Esophagus mucosa (tissue), 1 donor: ENCODE data around the gene ANKRD31. TPM values are rescaled to one million over a fixed set of nuclear protein-coding genes. Genes with fewer than 3 reads are reported as not detected.
A peak's percentile ranks its signal among the peaks of the same experiment; 100 is the strongest.
"Not testable (repeated sequence)": the region's sequence is repeated elsewhere in the genome, so short reads cannot be mapped to it uniquely, and the experiment has no call there.

Experiments used
- ATAC-seq: fragments of 200-7000 bp; cut with Tn5 transposase; one replicate; pipeline ENCODE4 v1.9.1; 2020
- total RNA-seq: library from RNA; stranded (reverse); gene quantifications from one replicate; pipeline ENCODE4 v1.2.4, GENCODE V29; 2023
- donor health status: DM: yes; HTN: yes; CAD: no.

Gene ANKRD31
- total RNA-seq, 1 donor from 2014 or later: 0.32 TPM

DNA sequence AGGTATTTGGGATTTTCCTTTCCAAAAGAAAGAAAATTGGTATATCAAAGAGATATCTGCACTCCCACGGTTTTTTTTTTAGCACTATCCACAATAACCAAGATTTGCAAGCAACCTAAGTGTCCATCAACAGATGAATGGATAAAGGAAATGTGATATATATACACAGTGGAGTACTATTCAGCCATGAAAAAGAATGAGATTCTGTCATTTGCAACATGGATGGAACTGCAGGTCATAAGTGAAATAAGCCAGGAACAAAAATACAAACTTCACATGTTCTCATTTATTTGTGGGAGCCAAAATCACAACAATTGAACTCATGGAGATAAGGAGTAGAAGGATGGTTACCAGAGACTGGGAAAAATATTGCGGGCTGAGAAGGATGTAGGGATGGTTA, 9.8 kb downstream of the ANKRD31 start:
- ATAC-seq: no peak

DNA sequence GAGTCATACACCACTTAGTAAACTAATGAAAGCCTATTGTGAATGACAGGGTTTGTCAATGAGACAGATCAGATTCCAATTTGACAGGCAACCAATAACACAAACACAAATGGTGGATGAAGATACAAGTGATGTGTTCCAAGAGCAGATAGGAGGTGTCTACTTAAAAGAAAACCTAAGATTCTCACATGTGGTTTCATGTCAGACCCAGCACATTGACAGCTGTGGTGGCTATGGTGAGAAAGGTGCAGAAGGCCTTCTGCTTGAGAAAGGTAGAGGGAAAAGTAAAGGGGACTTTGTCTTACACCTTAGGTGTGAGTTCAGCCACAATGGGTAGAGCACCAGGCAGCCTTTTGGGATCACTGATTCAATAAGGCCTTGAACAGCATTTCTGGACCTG, 11.2 kb downstream of the ANKRD31 start:
- no peak for ATAC-seq

DNA sequence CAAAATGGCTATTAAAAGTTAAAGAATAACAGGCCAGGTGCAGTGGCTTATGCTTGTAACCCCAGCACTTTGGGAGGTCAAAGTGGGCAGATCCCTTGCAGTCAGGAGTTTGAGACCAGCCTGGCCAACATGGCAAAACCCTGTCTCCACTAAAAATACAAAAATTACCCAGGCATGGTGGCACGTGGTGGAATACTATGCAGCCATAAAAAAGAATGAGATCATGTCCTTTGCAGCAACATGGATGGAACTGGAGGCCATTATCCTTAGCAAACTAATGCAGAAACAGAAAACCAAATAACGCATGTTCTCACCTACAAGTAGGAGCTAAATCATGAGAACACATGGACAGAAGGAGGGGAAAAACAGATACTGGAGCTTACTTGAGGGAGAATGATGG, 15.9 kb downstream of the ANKRD31 start:
- ATAC-seq: not testable (repeated sequence)

DNA sequence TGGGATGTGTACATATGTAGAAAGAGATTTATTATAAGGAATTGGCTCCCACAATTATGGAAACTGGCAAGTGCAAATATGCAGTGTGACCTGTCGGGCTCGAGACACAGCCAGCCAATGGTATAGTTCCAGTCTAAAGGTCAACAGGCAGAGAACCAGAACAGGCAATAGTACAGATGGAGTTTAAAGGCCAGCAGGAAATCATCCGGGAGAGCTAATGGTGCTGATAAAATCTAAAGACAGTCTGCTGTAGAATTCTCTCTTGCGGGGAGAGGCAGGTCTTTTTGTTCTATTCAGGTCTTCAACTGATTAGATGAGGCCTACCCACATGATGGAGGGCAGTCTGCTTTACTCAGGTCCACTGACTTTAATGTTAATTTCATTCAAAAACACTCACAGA, 21.8 kb downstream of the ANKRD31 start:
- no peak for ATAC-seq

DNA sequence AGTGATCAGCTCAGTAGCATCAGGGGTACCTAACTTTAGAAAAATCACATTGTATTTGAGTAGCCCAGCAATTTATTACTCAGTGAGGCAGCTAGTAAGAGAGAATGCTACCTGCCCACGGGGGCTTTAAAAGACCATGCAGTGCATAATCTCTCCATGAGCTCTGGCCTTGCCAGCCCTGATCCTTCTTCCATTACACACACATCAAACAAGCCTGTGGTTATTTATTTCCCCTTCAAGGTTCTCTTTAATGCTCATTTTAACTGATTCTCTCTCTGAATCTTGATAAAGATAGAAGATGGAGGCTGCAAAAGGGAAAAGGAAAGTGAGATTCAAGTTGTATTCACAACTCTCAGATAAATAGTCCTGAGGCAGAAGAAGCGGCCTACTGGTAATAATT, 22.3 kb downstream of the ANKRD31 start:
- no peak for ATAC-seq

DNA sequence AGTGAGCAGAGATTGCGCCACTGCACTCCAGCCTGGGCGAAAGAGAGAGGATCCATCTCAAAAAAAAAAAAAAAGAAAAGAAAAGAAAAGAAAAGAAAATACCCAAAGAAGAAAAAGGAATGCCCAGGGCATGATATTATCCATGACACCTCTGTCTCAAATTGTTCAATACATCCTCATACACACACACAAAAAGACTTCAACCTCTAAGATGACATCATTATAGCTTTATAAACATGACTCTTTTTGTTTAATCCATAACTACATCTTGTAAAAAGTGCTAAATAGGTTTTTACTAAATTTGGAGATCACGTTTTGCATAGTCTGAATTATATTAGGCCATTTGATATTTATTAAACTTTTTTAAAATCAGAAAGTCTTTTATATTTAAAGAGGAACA, 33.1 kb downstream of the ANKRD31 start:
- no peak for ATAC-seq

DNA sequence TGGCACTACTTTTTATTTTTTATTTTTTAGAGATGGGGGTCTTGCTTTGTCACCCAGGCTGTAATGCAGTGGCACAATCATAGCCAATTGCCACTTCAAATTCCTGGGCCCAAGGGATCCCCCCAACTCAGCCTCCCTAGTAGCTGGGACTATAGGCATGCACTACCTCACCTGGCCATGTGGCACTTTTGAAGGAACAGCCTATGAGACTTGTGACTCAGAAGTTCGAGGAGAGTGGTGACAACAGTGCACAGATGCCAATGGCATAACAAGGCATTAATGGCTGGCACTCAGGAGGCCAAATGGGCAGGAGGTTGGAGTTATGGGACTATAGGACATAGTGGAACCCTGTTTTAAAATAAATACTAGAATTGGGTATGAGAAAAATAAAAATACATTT, 33.7 kb downstream of the ANKRD31 start:
- no peak for ATAC-seq

DNA sequence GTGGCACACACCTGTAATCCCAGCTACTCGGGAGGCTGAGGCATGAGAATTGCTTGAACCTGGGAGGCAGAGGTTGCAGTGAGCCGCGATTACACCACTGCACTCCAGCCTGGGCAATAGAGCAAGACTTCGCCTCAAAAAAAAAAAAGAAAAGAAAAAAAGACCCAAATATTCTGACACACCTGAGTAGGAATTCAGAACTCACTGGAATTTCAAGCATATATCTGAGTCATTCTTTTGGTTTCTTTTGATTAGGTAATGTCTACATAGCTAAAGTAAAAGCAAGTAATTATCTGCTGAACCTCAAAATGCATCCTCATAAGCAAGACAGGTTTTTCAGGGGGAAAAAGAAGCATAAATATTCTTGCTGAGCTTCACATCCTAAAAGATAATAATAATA, 35.9 kb downstream of the ANKRD31 start:
- no peak for ATAC-seq

DNA sequence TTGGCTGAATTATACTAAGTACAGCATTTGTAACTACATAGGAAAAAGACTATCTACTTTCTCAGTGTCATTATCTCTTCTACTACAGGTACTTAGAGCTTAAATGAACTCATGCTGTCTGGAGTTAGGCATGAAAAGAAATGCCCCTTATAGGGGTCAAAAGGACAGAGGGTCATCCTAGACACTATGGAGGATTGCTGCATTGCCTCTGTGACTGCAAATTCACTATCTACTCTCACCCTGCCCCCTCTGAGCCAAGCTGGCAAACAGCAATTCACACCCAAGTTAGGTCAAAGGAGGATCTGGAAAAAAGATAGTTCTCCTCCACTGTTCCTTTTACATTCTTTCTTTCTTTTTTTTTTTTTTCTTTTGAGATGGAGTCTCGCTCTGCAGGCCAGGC, 36.7 kb downstream of the ANKRD31 start:
- no peak for ATAC-seq

DNA sequence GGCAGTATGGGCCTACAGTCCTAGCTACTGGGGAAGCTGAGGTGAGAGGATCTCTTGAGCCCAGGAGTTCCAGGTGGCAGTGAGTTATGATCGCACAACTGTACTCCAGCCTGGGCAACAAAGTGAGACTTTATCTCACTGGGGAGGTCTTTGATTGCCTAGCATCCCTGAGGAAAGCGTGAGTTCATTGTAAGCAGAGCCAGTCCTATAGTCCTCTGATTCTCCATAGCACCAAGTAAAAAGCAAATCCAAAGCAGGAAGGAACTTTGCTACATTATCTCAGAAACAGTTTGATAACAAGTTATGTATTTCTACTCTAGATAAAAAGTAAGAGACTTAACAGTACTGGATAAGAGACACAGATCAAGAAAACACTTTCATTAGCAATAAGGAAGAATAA, 37.6 kb downstream of the ANKRD31 start:
- ATAC-seq: no peak

DNA sequence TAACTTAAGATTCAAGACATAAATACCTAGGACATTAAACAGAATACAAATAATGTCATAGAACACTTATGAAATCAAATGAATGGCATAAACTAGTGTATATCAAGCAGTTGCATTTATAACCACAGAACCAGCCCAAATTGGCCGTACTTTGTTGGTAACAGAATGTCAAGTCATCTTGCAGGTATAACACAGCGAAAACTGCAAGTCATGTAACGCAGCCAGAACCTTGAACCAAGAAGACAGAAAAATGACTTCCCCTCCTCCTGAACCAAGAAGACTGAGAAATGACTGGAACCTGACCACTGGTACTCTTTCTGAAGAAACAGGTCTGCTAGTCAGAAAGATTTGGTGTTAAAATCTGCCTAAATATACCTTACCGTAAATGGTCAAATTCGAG, 38.9 kb downstream of the ANKRD31 start:
- no peak for ATAC-seq

DNA sequence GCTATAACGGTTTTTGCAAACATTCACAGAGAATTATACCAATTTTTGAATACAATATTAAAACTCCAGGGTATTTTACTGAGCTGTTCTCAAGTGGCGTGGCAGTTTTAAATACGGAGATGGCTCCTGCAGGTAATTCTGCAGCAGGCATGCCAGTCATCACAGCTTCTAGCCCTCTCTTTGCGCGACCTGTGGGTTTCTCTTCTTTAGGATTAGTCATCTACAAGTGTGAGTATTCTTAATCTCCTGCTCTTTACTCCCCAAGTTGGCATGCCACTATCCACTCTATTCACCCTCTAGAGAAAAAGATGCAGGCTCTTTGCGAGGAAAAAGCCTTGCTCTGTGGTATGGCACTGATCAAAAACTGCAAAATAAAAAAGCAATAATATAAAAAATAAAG, 43.9 kb downstream of the ANKRD31 start:
- ATAC-seq: no peak

DNA sequence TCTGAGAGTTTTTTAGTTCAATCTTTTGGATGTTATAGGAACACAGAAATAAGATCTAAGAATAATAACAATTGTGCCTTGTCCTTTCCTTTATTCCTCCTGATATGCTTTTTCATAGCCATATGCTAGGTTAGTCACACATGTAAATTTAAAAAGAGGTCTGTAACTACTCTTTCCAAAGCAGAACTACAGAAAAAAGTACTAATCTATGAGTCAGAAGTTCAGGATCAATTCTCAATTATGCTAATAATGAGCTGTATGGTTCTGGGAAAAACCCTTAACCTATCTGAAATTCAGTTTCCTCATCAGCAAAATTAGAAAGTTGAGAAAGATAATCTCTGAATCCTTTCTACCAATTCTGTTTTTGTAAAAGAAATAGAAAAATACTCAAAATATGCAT, 44.4 kb downstream of the ANKRD31 start:
- ATAC-seq: no peak

DNA sequence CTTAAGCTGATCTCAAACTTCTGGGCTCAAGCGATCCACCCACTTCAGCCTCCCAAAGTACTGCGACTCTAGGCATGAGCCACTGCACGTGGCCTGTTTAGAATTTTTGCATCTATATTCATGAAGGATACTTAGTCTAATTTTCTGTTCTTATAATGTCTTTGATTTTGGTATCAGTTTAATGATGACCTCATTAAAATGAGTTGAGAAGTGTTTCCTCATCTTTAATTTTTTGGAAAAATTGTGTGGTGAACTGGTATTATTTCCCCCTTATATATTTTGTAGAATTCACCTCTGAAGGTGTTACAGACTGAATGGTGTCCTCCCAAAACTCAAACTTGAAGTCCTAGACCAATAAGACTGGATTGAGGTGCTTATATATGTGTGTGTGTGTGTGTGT, 46.5 kb downstream of the ANKRD31 start:
- no peak for ATAC-seq

DNA sequence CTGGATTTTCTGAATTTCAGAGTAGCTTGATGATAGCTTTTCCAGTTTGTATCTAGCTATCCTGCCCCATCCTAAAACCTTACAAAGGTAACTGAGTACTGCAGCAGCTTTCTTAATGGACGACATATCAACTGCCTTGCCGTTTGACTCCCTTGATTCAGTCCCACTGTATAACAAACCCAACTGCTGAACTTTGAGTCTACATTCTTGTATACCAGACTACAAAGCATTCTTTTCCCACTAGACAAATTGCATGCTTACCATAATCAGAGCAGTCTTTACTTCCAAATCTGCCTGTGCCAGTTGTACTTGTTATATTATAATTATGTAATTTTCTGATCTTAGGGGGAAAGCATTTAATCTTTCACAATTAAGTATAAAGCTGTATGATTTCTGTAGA, 47.3 kb downstream of the ANKRD31 start:
- ATAC-seq: no peak

DNA sequence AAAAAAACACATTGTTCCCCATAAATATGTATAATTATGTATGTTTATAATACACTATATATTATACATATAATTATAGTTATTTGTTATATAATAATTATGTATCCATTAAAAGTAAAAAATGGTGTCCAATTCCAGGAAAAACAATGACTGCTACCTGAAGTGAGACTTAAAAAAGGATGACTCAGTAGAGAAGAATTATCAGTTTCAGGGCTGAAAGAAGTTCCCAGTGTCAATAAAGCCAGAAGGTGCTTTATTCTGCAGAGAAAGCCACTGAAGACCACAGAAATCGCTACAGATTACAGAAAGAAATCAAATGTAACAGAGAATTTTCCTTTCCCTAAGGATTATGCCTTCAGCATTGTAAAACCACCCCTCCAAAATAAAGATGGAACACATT, 50.9 kb downstream of the ANKRD31 start:
- ATAC-seq: no peak

DNA sequence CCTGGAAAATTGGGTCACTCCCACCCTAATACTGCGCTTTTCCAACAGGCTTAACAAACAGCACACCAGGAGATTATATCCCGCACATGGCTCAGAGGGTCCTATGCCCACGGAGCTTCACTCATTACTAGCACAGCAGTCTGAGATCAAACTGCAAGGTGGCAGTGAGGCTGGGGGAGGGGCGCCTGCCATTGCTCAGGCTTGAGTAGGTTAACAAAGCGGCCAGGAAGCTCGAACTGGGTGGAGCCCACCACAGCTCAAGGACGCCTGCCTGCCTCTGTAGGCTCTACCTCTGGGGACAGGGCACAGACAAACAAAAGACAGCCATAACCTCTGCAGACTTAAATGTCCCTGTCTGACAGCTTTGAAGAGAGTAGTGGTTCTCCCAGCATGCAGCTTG, 60.7 kb downstream of the ANKRD31 start:
- not testable (repeated sequence) for ATAC-seq

DNA sequence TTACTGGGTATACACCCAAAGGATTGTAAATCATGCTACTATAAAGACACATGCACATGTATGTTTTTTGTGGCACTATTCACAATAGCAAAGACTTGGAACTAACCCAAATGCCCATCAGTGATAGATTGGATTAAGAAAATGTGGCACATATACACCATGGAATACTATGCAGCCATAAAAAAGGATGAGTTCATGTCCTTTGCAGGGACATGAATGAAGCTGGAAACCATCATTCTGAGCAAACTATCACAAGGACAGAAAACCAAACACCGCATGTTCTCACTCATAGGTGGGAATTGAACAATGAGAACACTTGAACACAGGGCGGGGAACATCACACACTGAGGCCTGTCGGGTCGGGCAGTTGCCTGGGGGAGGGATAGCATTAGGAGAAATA, 61.8 kb downstream of the ANKRD31 start:
- ATAC-seq: not testable (repeated sequence)

DNA sequence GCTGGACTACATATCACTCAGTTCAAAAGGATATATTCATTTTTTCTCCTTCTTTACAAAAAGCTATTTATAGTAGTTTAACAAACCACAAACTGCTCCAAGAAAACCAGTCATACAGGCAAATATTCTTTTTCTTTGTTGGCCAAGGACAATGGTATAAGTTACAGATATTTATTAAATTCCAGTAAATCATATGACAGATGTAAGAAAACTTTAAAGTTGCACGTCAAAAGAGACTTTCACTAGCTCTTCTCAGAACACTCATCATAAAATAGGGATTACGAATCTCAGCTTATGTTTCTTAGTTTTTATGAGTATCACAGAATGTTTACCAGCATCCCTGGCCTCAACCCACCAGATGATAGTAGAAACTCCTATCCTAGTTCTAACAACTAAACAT, 67.2 kb downstream of the ANKRD31 start:
- ATAC-seq: no peak

DNA sequence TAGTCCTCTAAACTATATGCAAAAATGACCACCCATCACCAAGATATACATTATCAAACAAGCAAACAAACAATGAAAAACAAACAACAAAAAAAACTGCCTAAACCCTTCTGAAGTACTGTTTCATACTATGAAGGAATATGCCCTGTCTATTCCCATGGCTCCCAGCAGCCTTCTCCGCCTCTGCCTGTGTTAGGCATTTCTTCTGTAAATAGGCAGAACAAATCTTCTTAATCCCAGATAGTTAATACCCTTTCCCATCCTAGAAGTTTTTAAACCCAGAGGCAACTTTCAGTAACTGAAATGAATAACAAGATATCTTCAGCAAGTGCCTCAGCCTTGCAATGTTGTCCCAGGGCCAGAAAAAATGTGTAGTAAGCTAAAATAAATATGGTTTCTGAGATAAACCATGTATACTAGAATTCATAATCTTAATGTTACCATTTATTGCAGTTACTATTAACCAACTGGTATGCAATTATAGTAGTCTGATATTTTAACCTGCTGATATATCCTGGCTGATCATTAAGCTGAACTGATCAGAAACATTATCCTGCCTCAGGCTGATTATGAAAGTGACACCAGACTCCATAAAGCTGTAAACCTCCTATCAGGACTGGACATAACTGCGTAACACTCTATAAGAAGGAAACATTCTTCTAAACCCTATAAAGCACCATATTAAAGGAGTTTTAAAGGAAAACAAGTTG, 68.5 kb downstream of the ANKRD31 start:
- ATAC-seq: no peak

DNA sequence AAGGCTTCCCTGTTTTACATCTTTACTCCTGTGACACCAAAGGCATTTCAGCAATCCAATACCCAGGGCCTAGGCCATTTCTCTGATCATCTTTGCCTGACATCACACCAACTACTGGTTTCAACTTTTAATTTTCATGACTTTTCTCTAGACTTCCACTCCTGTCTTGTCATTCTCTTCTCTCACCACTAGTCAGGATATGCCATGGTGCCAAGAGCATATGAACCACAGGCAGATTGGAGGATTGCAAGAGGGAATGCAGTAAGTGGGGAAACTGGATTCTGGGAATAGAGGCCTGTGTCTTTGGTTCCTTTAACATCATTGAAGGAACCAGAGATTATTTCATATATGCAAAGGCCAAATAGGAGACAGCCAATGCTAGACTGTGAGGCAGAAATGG, 69.3 kb downstream of the ANKRD31 start:
- ATAC-seq: no peak

DNA sequence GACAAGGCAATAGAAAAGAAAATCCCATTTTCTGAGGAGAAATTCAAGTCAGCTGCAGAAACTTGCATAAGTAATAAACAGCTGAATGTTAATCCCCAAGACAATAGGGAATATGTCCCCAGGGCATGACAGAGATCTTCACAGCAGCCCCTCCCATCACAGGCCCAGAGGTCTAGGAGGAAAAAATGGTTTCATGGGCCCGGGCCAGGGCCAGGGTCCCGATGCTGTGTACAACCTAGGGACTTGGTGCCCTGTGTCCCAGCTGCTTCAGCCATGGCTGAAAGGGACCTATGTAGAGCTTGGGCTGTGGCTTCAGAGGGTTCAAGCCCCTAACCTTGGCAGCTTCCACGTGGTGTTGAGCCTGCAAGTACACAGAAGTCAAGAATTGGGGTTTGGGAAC, 75.2 kb downstream of the ANKRD31 start:
- not testable (repeated sequence) for ATAC-seq

DNA sequence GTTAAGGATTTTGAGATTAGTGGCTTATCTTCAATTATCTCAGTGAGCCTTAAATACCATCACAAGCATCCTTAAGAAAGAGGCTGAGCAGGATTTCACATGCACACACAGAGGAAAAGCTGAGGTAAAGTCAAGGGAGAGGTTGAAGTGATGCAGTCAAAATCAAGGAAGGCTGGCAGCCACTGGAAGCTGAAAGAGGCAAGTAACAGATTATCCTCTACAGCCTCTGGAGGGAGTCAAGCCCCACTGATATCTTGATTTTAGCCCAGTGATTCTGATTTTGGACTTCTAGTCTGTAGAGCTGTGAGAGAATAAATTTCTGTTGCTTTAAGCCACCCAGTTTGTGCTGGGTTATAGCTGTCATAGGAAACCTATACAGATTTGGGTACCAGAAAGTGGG, 80.1 kb downstream of the ANKRD31 start:
- no peak for ATAC-seq

DNA sequence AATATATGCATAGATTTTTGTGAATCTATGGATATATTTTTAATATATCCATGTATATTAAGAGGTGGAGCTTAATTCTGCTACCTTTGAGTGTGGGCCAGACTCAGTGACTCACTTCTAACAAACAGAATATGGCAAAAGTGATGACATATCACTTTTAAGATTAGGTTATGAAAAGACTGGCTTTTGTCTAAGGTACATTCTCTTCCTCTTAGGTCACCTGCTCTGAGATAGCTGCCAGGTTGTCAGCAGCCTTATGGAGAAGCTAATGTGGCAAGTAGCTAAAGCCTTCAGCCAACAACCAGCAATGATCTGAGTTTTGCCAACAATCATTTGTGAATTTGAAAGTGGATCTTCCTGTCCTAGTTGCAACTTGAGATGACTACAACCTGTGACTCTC, 83.8 kb downstream of the ANKRD31 start:
- peak; percentile 98 for ATAC-seq

DNA sequence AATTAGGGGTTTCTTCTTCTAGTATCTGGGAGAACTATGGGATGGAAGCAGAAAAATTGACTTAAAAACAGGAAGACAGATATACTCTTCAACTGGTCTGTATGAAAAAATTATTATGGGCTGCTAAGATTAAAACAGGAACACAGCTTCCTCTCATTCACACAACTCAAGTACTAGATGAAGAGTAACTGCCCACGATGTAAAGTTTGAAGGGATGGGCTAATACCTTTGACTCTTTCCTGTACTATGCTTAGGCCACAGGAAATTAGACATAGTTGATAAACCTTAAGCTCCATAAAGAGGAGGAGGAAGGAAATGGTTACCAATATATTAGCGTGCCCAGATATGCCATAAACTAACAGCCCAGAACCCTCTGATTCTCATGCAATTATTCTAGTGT, 88.6 kb downstream of the ANKRD31 start:
- ATAC-seq: no peak
